GM19463 (cell line): ENCODE data around the gene BICDL1.
A peak's percentile ranks its signal among the peaks of the same experiment; 100 is the strongest.

ENCODE experiments used
- ATAC-seq: cut with Tn5 transposase; IDR thresholded peaks from one replicate; pipeline ENCODE4 v1.9.1; 2021; ENCODE audit warnings: mild to moderate bottlenecking, moderate library complexity; ENCODE audit not compliant: unreplicated experiment

Gene BICDL1

GRCh38 chr12:120096671-120097202 lies 107.7 kb downstream of the BICDL1 start:
- ATAC-seq: no peak

- ATAC-seq: no peak
Measured at GRCh38 chr12:120098756-120099470, 109.9 kb downstream of the BICDL1 start.

GRCh38 chr12:120099738-120100137 lies 110.7 kb downstream of the BICDL1 start:
- no peak for ATAC-seq

- ATAC-seq: no peak
Measured at GRCh38 chr12:120100630-120101029, 111.6 kb downstream of the BICDL1 start.

- peak; percentile 72 for ATAC-seq
Measured at GRCh38 chr12:120101182-120101581, 112.1 kb downstream of the BICDL1 start.

- no peak for ATAC-seq
Measured at GRCh38 chr12:120101617-120102016, 112.6 kb downstream of the BICDL1 start.

GRCh38 chr12:120102189-120103043 lies 113.4 kb downstream of the BICDL1 start:
- no peak for ATAC-seq

- no peak for ATAC-seq
Measured at GRCh38 chr12:120103044-120103338, 114.0 kb downstream of the BICDL1 start.

- ATAC-seq: no peak
Measured at GRCh38 chr12:120103371-120103770, 114.3 kb downstream of the BICDL1 start.

- ATAC-seq: no peak
Measured at GRCh38 chr12:120106151-120106550, 117.1 kb downstream of the BICDL1 start.

GRCh38 chr12:120109570-120110267 lies 120.7 kb downstream of the BICDL1 start:
- no peak for ATAC-seq

GRCh38 chr12:120110550-120111501 lies 121.8 kb downstream of the BICDL1 start:
- peak; percentile 73 for ATAC-seq

GRCh38 chr12:120115066-120115465 lies 126.0 kb downstream of the BICDL1 start:
- no peak for ATAC-seq

- ATAC-seq: peak; percentile 2
Measured at GRCh38 chr12:120115692-120116440, 126.8 kb downstream of the BICDL1 start.

GRCh38 chr12:120116441-120116791 lies 127.4 kb downstream of the BICDL1 start, which contains the start of gene RAB35:
RAB35 (minus strand) TSS chr12:120116753; CDS start chr12:120116650, 103 bp downstream.
- ATAC-seq: no peak

GRCh38 chr12:120116792-120117651 lies 128.0 kb downstream of the BICDL1 start:
- ATAC-seq: peak; percentile 47

- no peak for ATAC-seq
Measured at GRCh38 chr12:120117961-120118320, 128.9 kb downstream of the BICDL1 start.

- ATAC-seq: no peak
Measured at GRCh38 chr12:120118321-120119061, 129.5 kb downstream of the BICDL1 start.
